HG02571 (cell line): ENCODE results near the gene ERAP2.

Experiments
- ATAC-seq: cut with Tn5 transposase; IDR thresholded peaks from one replicate; pipeline ENCODE4 v1.9.1; 2021; ENCODE audit warnings: mild to moderate bottlenecking, moderate library complexity; ENCODE audit not compliant: unreplicated experiment

The ERAP2 gene

DNA sequence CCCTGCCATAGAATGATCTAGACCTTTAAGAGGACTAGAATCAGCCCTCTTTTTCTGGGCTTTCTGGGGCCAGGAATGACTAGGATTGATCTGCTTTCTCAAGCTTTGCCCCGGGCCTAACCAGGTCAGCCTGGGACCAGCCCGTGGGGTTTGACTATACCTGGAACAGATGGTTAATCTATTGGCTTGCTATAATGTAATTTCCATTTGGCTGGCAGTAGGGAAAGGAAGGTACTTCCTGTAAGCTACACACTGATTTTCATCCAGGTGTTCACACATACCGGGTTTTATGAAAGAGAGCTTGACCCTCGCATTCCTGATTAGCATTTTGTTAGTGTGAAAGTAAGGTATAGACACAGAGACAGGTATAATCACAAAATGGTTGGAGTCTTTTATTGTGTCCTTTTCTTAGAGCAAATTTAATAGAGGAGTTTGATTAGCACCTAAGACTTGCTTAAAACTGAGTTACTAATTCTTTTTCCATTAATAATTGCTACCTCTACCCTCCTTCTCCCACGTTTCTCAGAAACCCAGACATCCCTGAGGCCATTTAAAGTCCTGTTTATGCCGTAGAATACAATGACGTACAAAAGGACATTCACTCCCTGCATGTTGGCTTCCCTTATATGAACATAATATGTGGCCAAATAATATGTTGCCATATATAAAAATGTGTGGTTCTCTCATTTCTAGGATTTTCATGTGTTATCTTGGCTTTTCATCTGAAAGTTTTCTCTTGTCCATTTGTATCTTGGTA lies 76.9 kb downstream of the ERAP2 start:
- no peak for ATAC-seq

DNA sequence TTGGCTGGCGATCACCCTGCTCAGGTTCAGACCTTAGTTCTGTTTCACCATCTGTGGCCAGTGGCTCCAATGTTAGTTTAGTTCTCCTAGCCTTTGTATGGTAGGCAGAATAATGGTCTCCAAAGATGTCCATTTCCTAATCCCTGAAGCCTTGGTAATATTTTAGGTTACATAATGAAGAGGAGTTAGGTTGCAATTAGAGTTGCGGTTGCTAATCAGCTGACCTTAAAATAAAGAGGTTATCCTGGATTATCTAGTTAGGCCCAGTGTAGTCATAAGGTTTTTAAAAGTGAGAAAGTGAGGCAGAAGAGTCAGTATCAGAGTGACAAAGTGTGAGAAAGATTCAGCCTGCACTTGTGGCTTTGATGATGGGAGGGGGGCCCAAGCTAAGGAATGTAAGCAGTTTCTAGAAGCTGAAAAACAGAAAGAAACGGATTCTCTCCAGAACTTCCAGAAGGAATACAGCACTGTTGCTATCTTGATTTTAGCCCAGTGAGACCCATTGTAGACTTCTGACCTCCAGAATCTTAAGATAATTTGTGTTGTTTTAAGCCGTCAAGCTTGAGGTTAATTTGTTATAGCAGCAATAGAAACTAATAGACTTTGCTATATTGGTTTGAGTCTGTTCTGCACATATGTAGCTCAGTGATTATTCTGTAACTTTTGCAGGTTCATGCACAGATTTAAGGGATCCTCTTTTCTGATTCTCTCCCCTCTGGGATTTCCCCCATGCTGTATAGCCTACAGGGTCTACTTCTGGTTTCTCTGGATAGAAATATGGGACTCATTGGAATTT lies 81.2 kb downstream of the ERAP2 start:
- peak; percentile 44 for ATAC-seq

DNA sequence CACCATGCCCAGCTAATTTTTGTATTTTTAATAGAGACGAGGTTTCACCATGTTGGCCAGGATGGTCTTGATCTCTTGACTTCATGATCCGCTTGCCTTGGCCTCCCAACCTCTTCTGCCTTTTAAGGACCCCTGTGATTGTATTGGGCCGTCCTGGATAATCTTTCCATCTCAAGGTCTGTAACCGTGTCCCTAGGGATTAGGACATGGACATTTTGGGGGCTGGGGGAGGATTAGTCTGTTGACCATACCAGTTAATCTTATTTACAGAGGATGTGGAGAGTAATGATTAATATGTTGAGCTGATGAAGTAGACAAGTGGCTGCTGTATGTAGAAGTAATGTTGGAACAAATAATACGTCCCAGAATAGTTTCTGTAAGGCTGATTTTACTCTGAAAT lies 82.7 kb downstream of the ERAP2 start:
- ATAC-seq: no peak

DNA sequence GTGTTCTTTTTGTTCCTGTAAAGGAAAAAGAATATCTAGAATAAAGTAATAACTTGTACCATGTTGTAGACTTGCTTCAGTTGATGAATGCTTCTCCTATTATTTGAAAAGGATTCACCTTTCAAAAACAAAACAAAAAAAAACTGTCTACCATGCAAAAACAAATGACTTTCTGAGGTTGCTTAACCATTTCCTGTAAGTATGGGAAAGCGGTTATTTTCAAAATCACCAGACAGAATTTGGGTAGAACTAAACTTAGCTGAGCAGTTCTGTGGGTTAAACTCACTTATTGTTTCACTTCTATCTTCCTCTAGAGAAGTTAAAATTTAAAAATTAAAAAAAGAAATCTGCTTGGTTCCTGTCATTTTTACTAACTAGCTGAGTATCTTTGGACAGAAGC lies 84.8 kb downstream of the ERAP2 start:
- peak; percentile 55 for ATAC-seq

DNA sequence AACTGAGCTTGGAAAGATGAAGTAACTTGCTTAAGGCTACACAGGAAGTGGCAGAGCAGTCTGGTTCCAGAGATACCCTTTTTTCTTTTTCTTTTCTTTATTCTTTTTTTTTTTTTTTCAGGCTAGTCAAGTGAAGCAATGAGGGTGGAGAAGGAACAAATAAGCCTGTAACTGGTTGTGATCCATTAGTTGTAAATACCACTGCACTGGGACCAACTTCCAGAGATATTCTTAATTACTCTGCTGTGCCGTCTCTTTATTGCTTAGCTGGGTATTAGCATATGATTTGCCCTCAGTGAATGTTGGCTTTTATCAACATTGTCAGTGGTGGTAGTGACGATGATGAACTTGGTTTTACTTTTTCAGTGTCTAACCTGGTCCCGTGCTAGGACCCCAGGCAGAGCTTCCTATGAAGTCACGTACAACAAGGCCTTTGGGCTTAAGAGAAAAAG lies 86.3 kb downstream of the ERAP2 start:
- no peak for ATAC-seq

DNA sequence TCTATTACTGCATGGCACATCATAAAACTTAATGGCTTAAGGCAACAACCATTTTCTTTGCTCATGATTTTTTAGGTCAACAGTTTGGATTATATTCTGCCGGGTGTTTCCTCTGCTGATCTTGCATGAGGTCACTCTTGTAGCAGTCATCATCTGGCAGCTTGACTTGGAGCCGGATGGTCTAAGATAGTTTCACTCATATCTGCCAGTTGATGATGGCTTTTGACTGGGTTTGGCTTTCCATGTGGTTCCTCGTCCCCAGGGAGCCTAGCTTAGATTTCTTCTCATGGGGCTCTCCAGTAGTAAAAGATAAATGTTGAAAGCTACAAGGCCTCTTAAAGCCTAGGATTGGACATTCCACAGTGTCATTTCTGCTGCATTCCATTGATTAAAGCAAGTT lies 87.0 kb downstream of the ERAP2 start:
- ATAC-seq: peak; percentile 46

DNA sequence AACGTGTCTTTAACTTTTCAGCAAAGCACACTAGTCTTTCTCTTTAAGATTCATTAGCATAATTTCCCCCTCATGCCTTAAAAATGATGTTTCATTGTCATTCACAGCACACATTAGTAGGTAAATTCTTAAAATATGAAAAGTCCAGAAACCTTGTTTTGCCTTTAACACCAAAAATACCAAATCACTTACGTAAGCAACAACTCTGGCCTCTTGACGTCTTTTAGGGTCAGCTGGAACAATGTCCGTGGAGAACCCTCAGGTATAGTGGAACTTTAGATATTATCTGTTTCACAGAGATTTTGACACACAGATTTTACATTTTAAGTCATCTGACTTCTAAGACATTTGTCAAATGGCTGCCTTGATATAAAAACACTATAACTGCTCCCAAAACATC lies 90.5 kb downstream of the ERAP2 start:
- no peak for ATAC-seq

DNA sequence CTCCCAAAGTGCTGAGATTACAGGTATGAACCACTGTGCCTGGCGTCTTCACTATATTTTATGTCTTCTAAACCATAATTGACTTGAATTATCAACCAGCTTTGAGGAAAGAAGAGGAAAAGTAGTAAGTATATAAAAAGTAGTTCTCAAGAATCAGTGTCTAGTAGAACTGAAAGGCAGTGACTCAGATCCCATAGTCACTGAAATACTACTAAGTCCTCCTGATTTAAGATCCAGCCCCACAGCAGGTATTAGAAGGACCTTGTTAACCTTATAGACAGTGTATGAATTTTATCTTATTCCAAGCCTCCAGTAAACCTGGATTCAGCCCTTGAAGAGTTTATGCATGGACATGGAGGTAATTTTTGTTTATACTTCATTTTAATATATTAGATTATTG lies 91.1 kb downstream of the ERAP2 start:
- ATAC-seq: no peak

DNA sequence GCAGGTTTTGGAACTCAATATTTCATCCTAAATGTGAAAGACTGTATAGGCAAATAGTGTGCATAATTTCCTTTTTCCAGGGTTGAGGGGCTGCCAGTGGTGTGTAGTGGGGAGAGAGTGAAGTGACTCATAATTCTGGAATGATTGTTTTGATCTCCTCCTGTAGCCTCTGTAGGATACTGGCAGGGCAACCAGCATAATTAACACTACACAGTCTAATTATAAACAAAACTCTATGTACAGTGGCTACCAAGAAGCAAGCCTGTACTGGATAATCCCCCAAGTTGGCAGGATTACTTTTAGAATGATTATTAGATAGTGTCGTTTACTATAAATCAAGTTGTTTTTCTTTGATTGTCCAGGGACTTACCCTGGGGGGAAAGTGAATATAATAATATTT lies 91.8 kb downstream of the ERAP2 start:
- ATAC-seq: no peak

DNA sequence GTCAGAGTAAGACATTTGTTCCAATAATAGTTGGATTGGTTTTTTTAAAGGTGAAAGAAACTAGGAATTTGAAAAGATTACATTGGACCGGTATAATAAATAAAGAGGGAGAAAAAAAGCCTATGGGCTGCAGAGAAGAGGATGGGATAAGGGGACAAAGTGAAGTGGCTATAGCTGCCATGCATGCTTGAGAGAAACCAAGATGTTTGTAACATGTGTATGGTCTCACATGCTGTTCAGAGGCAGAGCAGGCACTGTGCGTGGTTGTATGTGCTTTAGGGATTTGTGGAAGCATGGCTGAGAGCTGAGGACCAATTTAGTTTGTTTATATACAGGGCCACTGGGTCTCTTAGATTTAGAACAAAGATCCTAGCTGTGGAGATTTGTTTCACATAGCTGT lies 92.3 kb downstream of the ERAP2 start:
- ATAC-seq: no peak
